Dermis microvascular lymphatic vessel endothelial cell (primary cell): ENCODE measurements around the gene KLHL36. TPM values are rescaled to one million over a fixed set of nuclear protein-coding genes. Genes with fewer than 3 reads are reported as not detected.

Experiments
- DNase-seq, 2 donors: peaks; one replicate each; pipeline versions ENCODE4 v3.0.0 to v3.0.0-alpha.2; 2010; ENCODE audit warnings: low read depth in 2 of 2
- total RNA-seq: library from RNA; depleted of rRNA; stranded (reverse); fragments of >200 nt; gene quantifications from 2 replicates; pipeline ENCODE4 v1.2.1, GENCODE V29; 2014

The KLHL36 gene
- total RNA-seq, 1 donor from 2014 or later, result 49.6 TPM

DNA sequence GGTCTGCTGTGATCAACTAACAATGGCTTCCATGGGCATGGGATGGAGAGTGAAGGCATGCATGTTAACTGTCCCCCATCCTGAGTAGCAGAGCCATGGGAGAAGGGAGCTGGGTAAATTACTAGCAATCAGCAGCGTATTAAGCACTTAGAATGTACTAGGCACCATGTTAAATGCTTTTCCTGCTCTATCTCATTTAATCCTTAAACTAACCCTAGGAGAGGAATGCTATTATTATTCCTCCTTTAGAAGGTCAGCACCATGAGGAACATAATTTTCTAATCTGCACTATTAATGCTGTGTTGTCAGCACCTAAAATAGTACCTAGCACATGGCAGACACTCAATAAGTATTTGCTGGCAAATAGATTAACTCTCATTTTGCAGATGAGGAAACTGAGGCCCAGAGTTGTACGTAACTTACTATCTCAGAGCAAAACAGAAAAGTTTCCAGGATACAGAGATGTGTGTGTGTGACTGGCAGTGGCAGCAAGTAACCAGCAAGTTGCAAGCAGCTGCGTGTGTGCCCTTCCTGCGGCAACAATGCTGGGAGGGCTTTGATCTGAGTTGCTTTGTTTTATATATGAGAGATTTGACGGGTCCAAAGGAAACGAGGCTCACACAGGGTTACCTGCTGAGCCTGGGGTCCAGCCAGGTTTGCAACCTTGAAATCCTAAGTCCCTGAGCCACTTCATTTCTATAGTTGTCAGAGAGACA lies 6.5 kb upstream of the KLHL36 start:
- no peak for DNase-seq

- DNase-seq, result no peak
Observed at GRCh38 chr16:84643180-84643583, 5.1 kb upstream of the KLHL36 start.

GRCh38 chr16:84643674-84644073 lies 4.6 kb upstream of the KLHL36 start:
- no peak for DNase-seq

DNA sequence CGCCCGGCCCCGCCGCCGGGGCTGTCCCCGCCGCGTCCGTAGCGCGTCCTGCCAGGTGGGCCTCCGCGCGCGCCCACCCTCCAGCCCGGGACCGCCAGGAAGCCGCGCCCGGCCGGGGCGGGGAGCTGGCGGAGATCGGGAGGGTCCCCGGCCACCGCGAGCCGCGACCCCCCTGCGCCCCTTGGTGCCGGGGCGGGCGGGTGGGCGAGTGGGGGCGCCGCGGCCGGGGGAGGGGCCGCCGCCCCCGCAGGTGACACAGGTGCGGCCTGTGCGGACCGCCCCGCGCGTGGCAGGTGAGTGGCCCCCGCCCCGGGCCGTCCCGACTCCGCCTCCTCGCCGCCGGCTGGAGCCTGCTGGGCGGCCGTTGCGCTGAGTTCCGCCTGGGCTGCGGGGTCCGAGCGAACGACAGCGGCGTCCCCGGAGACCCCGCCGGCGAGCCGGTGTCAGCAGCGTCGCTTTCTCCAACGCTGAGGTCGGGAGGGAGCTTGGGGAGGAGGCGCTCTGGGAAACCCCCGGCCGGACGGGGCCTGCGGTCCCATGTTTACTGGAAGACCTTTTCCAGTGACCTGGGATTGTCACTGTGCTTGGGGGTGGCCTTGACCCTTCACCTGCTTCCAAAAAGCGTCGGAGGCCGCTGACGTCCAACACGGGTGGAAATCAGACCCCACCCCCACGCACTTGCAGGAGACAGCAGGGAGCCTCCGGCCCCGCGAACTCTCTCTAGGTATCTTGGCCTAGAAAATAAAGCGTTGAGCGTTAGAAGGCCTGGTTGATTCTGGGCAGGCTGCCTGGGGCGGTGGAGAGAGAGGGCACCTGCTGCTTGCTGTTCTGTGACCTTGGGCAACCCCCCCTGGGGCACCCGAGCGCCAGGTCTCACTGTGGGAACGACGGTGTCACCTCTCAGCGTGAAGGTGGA lies 542 bp downstream of the KLHL36 start:
- DNase-seq, result peak in 1 of 2 donors; percentile 34

- DNase-seq, result no peak
Observed at GRCh38 chr16:84649511-84649861, 1.2 kb downstream of the KLHL36 start.

DNA sequence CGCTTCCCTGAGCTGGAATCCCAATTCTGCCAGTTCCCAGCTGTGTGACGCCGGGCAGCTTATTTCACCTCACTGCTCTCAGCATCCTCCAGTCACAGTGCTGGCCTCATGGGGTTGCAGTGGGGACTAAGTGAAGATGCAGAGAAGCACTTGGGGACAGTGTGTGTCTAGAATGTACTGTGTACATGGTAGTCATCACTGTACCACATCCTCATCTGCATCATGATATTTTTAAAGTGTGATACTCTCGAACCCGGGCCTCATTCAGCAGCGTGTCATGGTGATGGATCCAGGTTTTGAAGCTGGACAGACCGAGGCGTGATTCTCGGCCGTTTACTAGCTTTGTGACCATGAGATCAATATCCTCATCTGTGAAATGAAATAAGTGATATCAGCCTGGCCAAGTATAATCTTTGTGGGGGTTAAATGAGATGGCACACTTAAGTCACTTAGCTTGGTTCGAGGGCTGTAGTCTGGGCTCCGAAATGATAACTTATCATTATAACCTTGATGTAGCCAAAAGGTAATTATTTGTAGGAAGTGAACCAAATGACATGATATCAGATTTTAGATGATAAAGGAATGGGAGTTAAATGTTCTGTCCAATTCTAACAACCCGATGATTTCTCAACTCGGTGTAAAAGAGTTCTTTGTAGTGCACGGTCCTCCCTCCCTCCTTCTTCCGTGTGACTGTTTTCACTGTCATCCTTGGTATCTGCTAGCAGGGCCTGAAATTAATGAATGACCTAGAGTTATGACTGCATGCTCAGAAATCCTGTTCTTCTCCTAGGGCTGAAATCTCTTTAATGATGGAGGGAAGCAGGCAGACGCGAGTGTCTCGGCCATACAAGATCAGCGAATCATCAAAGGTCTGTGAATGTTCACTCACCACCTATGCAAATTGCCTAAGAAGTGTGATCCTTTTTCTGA lies 2.0 kb downstream of the KLHL36 start:
- DNase-seq, result no peak

- no peak for DNase-seq
Observed at GRCh38 chr16:84652566-84652965, 4.3 kb downstream of the KLHL36 start.

GRCh38 chr16:84654238-84654637 lies 5.9 kb downstream of the KLHL36 start:
- DNase-seq, result no peak

DNA sequence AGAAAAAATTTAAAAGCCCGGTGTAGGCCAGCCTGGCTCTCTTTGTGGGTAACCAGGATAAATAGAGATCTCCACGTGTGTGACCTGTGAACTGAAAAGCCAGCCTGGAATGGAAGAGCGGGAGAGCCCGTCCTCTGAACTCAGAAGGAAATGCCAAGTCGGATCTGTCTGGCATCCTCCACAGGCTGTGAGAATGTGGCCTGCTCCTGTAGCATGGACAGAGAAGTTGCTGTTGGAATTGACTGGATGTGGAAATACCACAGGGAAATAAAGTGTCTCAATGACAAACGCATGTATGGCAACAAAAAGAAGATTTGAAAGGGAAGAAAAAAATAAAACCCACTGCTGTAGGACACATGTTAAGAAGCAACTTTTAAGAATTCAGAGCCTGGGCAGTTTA lies 6.7 kb downstream of the KLHL36 start:
- no peak for DNase-seq

DNA sequence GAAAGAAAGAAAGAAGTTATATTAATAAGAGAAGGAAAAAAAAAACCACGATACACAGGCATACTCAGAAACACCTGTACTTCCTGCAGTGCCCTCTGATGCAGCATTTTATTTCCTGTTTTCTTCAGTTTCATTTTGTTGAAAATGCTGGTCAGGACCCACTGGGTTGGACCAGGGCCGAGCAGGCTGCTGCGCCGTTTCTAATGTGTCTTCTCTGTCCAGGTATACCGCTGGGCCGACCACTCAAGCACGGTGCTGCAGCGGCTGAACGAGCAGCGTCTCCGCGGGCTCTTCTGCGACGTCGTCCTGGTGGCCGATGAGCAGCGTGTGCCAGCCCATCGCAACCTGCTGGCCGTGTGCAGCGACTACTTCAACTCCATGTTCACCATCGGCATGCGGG lies 8.3 kb downstream of the KLHL36 start:
- no peak for DNase-seq

DNA sequence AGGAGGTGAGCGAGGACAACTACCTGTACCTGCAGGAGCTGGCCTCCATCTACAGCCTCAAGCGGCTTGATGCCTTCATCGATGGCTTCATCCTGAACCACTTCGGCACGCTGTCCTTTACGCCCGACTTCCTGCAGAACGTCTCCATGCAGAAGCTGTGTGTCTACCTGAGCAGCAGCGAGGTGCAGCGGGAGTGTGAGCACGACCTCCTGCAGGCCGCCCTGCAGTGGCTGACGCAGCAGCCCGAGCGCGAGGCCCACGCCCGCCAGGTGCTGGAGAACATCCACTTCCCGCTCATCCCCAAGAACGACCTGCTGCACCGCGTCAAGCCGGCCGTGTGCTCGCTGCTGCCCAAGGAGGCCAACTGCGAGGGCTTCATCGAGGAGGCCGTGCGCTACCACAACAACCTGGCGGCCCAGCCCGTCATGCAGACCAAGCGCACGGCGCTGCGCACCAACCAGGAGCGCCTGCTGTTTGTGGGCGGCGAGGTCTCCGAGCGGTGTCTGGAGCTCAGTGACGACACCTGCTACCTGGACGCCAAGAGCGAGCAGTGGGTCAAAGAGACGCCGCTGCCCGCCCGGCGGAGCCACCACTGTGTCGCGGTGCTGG lies 9.0 kb downstream of the KLHL36 start:
- no peak for DNase-seq

- no peak for DNase-seq
Observed at GRCh38 chr16:84658690-84659089, 10.4 kb downstream of the KLHL36 start.

DNA sequence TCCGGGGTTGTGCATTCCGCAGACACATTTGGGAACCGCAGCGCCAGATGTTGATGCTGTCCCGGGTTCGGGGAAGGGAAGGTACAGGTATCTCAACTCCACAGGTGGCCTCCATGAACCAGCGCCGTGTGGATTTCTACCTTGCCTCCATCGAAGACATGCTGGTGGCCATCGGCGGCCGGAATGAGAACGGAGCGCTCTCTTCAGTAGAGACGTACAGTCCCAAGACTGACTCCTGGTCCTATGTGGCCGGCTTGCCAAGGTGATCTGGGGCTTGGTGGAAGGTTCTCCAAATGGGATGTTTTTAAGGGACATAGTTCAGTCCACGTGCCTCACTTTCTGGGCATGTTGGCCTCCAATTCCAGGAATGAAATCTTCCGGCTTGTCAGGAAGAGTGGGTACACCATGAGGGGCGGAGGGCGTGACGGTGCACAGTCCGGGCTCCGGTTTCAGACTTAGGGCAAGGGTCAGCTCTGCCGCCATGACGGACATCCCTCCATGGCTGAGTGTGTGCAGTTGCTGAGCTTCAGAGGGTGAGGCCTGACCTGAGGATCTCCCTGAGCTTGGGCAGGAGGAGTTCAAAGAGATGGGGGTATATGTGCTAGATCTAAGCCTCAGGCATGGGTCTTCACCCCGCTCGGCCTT lies 11.5 kb downstream of the KLHL36 start:
- no peak for DNase-seq

- peak; percentile 87 to 93 for DNase-seq
Observed at GRCh38 chr16:84660973-84661372, 12.7 kb downstream of the KLHL36 start.

- DNase-seq, result no peak
Observed at GRCh38 chr16:84661418-84662060, 13.2 kb downstream of the KLHL36 start.

GRCh38 chr16:84662471-84662870 lies 14.2 kb downstream of the KLHL36 start:
- DNase-seq, result no peak

DNA sequence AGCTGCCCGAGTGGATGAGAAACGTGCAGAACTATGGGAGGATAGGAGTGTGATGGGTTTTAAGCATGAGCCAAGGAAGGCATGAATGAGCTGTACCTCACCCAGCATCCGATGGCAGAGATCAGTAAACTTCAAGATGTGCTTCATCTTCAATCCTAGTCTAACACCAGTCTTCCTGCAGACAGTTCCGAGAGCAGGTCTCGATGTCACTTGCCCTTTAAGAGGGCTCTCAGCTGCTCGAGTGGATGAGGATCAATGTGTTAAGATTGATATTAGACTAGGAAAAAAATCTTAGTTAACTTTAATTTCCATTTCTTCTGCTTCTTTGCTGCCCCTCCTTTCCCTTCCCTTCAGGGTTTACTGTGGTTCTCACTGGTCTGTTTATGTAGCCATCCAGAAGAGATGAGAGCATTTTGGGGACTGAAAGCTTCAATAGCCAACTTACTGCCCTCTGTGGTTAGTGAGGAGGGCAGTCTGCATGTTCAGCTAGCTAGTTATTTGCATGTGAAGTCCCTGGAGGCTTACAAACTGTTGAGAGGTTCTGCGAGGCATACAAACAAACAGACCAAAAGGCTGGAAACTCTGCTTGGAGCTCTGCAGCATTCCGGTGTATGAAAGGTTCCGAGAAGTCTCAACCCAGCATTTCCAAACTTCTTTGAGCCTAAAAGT lies 15.3 kb downstream of the KLHL36 start:
- no peak for DNase-seq

DNA sequence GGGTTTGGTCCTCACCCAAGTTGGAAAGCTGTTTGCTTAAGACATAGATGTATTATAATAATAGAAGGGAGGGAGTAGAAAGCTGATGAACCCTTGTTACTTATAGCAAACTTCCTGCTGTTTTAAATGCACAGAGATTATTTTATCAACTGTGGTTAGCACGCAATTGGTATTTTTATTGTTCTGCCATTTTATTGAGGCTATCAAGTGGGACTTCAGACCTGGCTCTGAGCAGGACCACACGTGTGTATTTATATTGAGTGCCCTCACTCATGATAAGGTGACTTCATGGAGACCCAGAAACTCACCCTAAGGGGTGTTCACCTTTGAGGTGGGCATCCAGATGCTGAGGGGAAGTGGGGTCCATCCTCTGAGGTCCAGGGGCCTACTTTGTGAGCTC lies 17.0 kb downstream of the KLHL36 start:
- DNase-seq, result no peak

DNA sequence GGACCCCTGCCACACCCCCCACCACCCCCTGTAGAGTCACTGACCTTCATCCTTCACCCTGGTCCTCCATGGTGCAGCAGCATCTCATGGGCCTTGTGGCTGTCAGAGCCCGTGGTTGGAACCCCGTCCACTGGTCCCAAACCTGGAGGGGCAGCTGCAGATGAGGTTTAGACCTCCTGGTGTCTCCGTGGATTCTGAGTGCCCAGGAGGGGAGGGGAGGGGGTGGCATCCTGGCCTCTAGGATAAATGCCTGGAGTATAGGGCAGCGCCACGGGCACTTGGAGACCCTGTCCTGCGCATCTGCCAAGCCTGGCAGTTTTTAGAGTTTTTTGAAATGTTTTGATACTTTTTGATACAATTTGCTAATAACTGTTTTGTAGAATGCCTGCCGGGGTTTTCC lies 17.5 kb downstream of the KLHL36 start:
- no peak for DNase-seq
